ENCODE data around the gene DYNLRB1.

GRCh38 chr20:34567892-34568865, 52.0 kb downstream of the DYNLRB1 start:
- TF ChIP-seq, protein P1, sequence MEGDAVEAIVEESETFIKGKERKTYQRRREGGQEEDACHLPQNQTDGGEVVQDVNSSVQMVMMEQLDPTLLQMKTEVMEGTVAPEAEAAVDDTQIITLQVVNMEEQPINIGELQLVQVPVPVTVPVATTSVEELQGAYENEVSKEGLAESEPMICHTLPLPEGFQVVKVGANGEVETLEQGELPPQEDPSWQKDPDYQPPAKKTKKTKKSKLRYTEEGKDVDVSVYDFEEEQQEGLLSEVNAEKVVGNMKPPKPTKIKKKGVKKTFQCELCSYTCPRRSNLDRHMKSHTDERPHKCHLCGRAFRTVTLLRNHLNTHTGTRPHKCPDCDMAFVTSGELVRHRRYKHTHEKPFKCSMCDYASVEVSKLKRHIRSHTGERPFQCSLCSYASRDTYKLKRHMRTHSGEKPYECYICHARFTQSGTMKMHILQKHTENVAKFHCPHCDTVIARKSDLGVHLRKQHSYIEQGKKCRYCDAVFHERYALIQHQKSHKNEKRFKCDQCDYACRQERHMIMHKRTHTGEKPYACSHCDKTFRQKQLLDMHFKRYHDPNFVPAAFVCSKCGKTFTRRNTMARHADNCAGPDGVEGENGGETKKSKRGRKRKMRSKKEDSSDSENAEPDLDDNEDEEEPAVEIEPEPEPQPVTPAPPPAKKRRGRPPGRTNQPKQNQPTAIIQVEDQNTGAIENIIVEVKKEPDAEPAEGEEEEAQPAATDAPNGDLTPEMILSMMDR (IDR thresholded peaks at IDR 0.05), result no peak
- no peak for TF ChIP-seq POLR2A (IDR thresholded peaks at IDR 0.05)

All from Peyer's patch (tissue), 4 donors.